Liver (tissue), 3 donors: Measurements from ENCODE around the gene TTC7B.

Experiments used
- EGR1 ChIP-seq, 2 donors: IDR thresholded peaks; 2 replicates each; pipeline ENCODE4 v1.6.1; 2016 to 2018; ENCODE audit warnings: antibody characterized with exemption in 2 of 2, low read depth in 2 of 2
- FOXA1 ChIP-seq: IDR thresholded peaks from 2 replicates; pipeline ENCODE4 v1.6.1; 2016; ENCODE audit warnings: antibody characterized with exemption
- GABPA ChIP-seq, 2 donors: IDR thresholded peaks in 1 of 2; conservative IDR thresholded peaks in 1 of 2; 2 replicates each; pipeline ENCODE4 v1.6.1; 2016; ENCODE audit warnings: antibody characterized with exemption in 2 of 2, mild to moderate bottlenecking in 1 of 2, moderate library complexity in 1 of 2
- HNF4G ChIP-seq: IDR thresholded peaks from 2 replicates; pipeline ENCODE4 v1.6.1; 2016; ENCODE audit warnings: antibody characterized with exemption
- JUND ChIP-seq, 2 donors: IDR thresholded peaks; 2 replicates each; pipeline ENCODE4 v1.6.1; 2016; ENCODE audit warnings: antibody characterized with exemption in 2 of 2
- RAD21 ChIP-seq, 2 donors: IDR thresholded peaks; 2 replicates each; pipeline ENCODE4 v1.6.1; 2016; ENCODE audit warnings: antibody characterized with exemption in 2 of 2, mild to moderate bottlenecking in 2 of 2
- RXRA ChIP-seq, 2 donors: IDR thresholded peaks; 2 replicates each; pipeline ENCODE4 v1.6.1; 2017 to 2018; ENCODE audit warnings: antibody characterized with exemption in 2 of 2, mild to moderate bottlenecking in 1 of 2
- SP1 ChIP-seq: IDR thresholded peaks from 2 replicates; pipeline ENCODE4 v1.6.1; 2018; ENCODE audit warnings: antibody characterized with exemption, mild to moderate bottlenecking
- YY1 ChIP-seq: IDR thresholded peaks from 2 replicates; pipeline ENCODE4 v1.6.1; 2016; ENCODE audit warnings: antibody characterized with exemption, mild to moderate bottlenecking
- TF ChIP-seq, protein P1 (sequence below): fragments of 150-350 bp; IDR thresholded peaks from 2 replicates; pipeline ENCODE4 v1.5.1; 2017; ENCODE audit warnings: improper control_type of control experiment, low read depth, low read length; ENCODE audit not compliant: missing input control
- TF ChIP-seq, protein P2 (sequence below): IDR thresholded peaks from 2 replicates; pipeline ENCODE4 v1.6.1; 2016; ENCODE audit warnings: antibody characterized with exemption, mild to moderate bottlenecking
- TF ChIP-seq, protein P3 (sequence below): IDR thresholded peaks from 2 replicates; pipeline ENCODE4 v1.6.1; 2016; ENCODE audit warnings: antibody characterized with exemption
- TF ChIP-seq, protein P4 (sequence below): IDR thresholded peaks from 2 replicates; pipeline ENCODE4 v1.6.1; 2016; ENCODE audit warnings: antibody characterized with exemption
- donor health status: healthy.
- donor health status: healthy.

DNA sequence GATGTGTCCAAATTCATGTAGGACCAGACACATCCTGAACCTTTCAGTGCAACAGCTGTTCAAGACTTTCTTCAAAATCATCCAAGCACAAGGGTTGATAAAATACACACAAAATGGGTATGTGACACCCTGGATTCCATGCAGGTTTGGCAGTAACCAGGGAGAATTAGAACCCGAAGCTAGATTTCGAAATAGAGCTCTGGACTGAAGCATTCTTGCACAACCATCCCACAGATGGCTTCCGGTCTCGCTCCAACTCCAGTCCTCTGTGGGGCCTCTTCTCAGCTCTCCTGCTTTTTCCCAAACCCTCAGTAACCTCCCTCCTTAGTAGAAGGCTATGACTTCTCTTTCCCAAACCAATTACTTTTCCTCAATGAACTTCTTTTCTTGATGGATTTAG lies 171.3 kb downstream of the TTC7B start:
- TF ChIP-seq, protein P1, sequence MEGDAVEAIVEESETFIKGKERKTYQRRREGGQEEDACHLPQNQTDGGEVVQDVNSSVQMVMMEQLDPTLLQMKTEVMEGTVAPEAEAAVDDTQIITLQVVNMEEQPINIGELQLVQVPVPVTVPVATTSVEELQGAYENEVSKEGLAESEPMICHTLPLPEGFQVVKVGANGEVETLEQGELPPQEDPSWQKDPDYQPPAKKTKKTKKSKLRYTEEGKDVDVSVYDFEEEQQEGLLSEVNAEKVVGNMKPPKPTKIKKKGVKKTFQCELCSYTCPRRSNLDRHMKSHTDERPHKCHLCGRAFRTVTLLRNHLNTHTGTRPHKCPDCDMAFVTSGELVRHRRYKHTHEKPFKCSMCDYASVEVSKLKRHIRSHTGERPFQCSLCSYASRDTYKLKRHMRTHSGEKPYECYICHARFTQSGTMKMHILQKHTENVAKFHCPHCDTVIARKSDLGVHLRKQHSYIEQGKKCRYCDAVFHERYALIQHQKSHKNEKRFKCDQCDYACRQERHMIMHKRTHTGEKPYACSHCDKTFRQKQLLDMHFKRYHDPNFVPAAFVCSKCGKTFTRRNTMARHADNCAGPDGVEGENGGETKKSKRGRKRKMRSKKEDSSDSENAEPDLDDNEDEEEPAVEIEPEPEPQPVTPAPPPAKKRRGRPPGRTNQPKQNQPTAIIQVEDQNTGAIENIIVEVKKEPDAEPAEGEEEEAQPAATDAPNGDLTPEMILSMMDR: no peak
- TF ChIP-seq FOXA1 (no peak), GABPA (IDR thresholded peaks at IDR 0.05 in 1 of 2, conservative IDR thresholded peaks at IDR 0.05 in 1 of 2) (no peak), SP1 (no peak), RAD21 (IDR thresholded peaks at IDR 0.05) (no peak), EGR1 (IDR thresholded peaks at IDR 0.05; ENCODE audit: low read depth in 2 of 2) (no peak), HNF4G (no peak), YY1 (no peak), RXRA (IDR thresholded peaks at IDR 0.05) (no peak), JUND (IDR thresholded peaks at IDR 0.05) (no peak)
- TF ChIP-seq, protein P2, sequence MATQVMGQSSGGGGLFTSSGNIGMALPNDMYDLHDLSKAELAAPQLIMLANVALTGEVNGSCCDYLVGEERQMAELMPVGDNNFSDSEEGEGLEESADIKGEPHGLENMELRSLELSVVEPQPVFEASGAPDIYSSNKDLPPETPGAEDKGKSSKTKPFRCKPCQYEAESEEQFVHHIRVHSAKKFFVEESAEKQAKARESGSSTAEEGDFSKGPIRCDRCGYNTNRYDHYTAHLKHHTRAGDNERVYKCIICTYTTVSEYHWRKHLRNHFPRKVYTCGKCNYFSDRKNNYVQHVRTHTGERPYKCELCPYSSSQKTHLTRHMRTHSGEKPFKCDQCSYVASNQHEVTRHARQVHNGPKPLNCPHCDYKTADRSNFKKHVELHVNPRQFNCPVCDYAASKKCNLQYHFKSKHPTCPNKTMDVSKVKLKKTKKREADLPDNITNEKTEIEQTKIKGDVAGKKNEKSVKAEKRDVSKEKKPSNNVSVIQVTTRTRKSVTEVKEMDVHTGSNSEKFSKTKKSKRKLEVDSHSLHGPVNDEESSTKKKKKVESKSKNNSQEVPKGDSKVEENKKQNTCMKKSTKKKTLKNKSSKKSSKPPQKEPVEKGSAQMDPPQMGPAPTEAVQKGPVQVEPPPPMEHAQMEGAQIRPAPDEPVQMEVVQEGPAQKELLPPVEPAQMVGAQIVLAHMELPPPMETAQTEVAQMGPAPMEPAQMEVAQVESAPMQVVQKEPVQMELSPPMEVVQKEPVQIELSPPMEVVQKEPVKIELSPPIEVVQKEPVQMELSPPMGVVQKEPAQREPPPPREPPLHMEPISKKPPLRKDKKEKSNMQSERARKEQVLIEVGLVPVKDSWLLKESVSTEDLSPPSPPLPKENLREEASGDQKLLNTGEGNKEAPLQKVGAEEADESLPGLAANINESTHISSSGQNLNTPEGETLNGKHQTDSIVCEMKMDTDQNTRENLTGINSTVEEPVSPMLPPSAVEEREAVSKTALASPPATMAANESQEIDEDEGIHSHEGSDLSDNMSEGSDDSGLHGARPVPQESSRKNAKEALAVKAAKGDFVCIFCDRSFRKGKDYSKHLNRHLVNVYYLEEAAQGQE: no peak
- TF ChIP-seq, protein P3, sequence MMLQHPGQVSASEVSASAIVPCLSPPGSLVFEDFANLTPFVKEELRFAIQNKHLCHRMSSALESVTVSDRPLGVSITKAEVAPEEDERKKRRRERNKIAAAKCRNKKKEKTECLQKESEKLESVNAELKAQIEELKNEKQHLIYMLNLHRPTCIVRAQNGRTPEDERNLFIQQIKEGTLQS: no peak
- TF ChIP-seq, protein P4, sequence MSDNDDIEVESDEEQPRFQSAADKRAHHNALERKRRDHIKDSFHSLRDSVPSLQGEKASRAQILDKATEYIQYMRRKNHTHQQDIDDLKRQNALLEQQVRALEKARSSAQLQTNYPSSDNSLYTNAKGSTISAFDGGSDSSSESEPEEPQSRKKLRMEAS: no peak
